Measurements from ENCODE around the gene DGKA. TPM values are rescaled to one million over a fixed set of nuclear protein-coding genes. Genes with fewer than 3 reads are reported as not detected.

The DGKA gene
- total RNA-seq, 1 experiment from 2014 or later, result 25.9 TPM

- Histone ChIP-seq H2BK120ac (ENCODE audit: low read depth, low read length, poor library complexity, severe bottlenecking) (no peak within 1 kb of the TSS), H3K23me2 (ENCODE audit: insufficient read length, low read depth, low read length, poor library complexity, severe bottlenecking) (peaks cover 15% of the 10 kb centered on the region), H3K56ac (ENCODE audit: insufficient read length, low read depth, low read length) (no peak within 1 kb of the TSS), H3K4ac (ENCODE audit: low read depth, low read length) (no peak within 1 kb of the TSS), H2AFZ (ENCODE audit: low read length) (no peak within 1 kb of the TSS), H3K9ac (ENCODE audit: extremely low read depth, insufficient read length, low read length) (peak within 1 kb of the TSS; percentile 92), H3K14ac (ENCODE audit: insufficient read depth, low read length) (no peak within 1 kb of the TSS; the same call in 1 of the 2 replicates), H2BK20ac (ENCODE audit: low read depth, low read length, poor library complexity, severe bottlenecking) (no peak within 1 kb of the TSS), H4K5ac (ENCODE audit: insufficient read length, low read depth, low read length) (no peak within 1 kb of the TSS), H4K91ac (ENCODE audit: insufficient read length, low read depth, low read length) (no peak within 1 kb of the TSS), H3K4me1 (ENCODE audit: insufficient read depth, low read length) (peaks cover 3% of the 10 kb centered on the region; the same call in 1 of the 2 replicates), H2BK12ac (ENCODE audit: insufficient read length, low read depth, low read length) (no peak within 1 kb of the TSS), H3K79me2 (ENCODE audit: insufficient read depth, low read length) (no peaks in the 10 kb centered on the region; the same call in 1 of the 2 replicates), H3K4me2 (ENCODE audit: insufficient read depth, insufficient read length, low read length) (peak within 1 kb of the TSS; percentile 93), H3K23ac (ENCODE audit: insufficient read length, low read depth, low read length) (no peak within 1 kb of the TSS), H4K20me1 (ENCODE audit: control insufficient read depth, insufficient read depth, insufficient read length) (no peaks in the 10 kb centered on the region), H4K8ac (replicated peaks; ENCODE audit: insufficient read length, low read depth, low read length) (no peak within 1 kb of the TSS), H3T11ph (ENCODE audit: low read length) (no peak within 1 kb of the TSS), H3K9me3 (ENCODE audit: control insufficient read depth, low read depth, low read length) (no peaks in the 10 kb centered on the region), H2BK5ac (ENCODE audit: insufficient read length, low read length) (no peak within 1 kb of the TSS), H3K27me3 (ENCODE audit: insufficient read depth, low read length) (no peaks in the 10 kb centered on the region), H2BK15ac (ENCODE audit: low read depth, low read length) (no peak within 1 kb of the TSS), H3K27ac (ENCODE audit: insufficient read length, low read depth, low read length) (peak within 1 kb of the TSS; percentile 46), H2AK5ac (ENCODE audit: insufficient read length, low read length) (no peak within 1 kb of the TSS), H3K79me1 (ENCODE audit: insufficient read depth, low read depth, low read length, poor library complexity, severe bottlenecking) (no peaks in the 10 kb centered on the region), H3K18ac (ENCODE audit: insufficient read length, low read depth, low read length) (no peak within 1 kb of the TSS)
- TF ChIP-seq CTCF (conservative IDR thresholded peaks at IDR 0.05), result no peak
- Mint-ChIP-seq H3K36me3 (ENCODE audit: insufficient read depth in 1 of 3, low read depth in 3 of 3) (peaks cover 14 to 35% (median 35%) of the 10 kb centered on the region in 3 experiments; a peak in 6 of 7 replicates), H3K4me3 (peak within 1 kb of the TSS; percentile 96 to 99), H3K27me3 (ENCODE audit: low read depth) (no peaks in the 10 kb centered on the region), H3K4me1 (peaks cover 22 to 28% of the 10 kb centered on the region in 2 experiments), H3K27ac (peak within 1 kb of the TSS; percentile 92 to 98 (median 97)), H3K9me3 (no peaks in the 10 kb centered on the region)
- WGBS (ENCODE audit: extremely low coverage, insufficient read length, low lambda C conversion rate), result no CpG with 5 or more reads among the region's 45 CpGs
- DNase-seq, result peak; percentile 95
Measured at GRCh38 chr12:55966408-55967281, 35.7 kb downstream of the DGKA start, which contains the start of gene CDK2. Gene CDK2, plus strand, starts transcription at chr12:55966830. Its CDS starts 179 bp downstream, at chr12:55967009.

All from H9 (cell line).